Testis (tissue), 3 donors: ENCODE data around the gene DNAI1. TPM values are rescaled to one million over a fixed set of nuclear protein-coding genes. Genes with fewer than 3 reads are reported as not detected.
"Not testable (repeated sequence)": the region's sequence is repeated elsewhere in the genome, so short reads cannot be mapped to it uniquely, and the experiment has no call there.

Experiments used
- DNase-seq: peaks from one replicate; pipeline ENCODE4 v3.0.0-alpha.2; 2019
- H3K27ac ChIP-seq, 2 donors: fragments of 200-600 bp; sonication (generic); one replicate each; pipeline ENCODE4 v1.5.1; 2019
- H3K27me3 ChIP-seq: fragments of 200-600 bp; sonication (generic); one replicate; pipeline ENCODE4 v1.5.1; 2019
- H3K36me3 ChIP-seq: fragments of 200-600 bp; sonication (generic); one replicate; pipeline ENCODE4 v1.5.1; 2017; ENCODE audit warnings: low read depth; ENCODE audit errors: missing control alignments
- H3K4me1 ChIP-seq: fragments of 200-600 bp; sonication (generic); one replicate; pipeline ENCODE4 v1.5.1; 2019
- H3K4me3 ChIP-seq, 2 donors: fragments of 200-600 bp; sonication (generic); one replicate each; pipeline ENCODE4 v1.5.1; 2017 to 2019
- H3K9me3 ChIP-seq: fragments of 200-600 bp; sonication (generic); one replicate; pipeline ENCODE4 v1.5.1; 2017
- POLR2A ChIP-seq: fragments of 450-650 bp; IDR thresholded peaks from one replicate; pipeline ENCODE4 v1.6.1; 2017; ENCODE audit warnings: antibody characterized with exemption, mild to moderate bottlenecking, moderate library complexity
- WGBS, 2 donors: methylation state at CpG; one replicate each; pipeline ENCODE4 v1.1.5; 2018; 5-methylcytosine and 5-hydroxymethylcytosine counted together
- intact Hi-C: fragments of 100-400 bp; cut with DNase I; formaldehyde crosslinking; loops from one replicate; pipeline ENCODE4 v1.15.1; 2023; ENCODE audit warnings: low total_unique reads
- polyA plus RNA-seq: library from polyadenylated mRNA; stranded (reverse); fragments of 350-450 nt; fragmentation: Illumina TruSeq; extraction: RNeasy Lipid Tissue Mini Kit (QIAGEN cat#74804); gene quantifications from one replicate; pipeline ENCODE4 v1.2.3, GENCODE V29; 2014; ENCODE audit warnings: low read depth, low replicate concordance; ENCODE audit not compliant: insufficient read depth
- total RNA-seq, 2 donors: library from RNA; depleted of rRNA; stranded (reverse); fragments of >200 nt; gene quantifications; one replicate each; pipeline ENCODE4 v1.2.3, GENCODE V29; 2016
- TF ChIP-seq, protein P1 (sequence below), 3 experiments: fragments of 450-650 bp in 2 of 3; fragments of 200-600 bp in 1 of 3; sonication (generic) in 1 of 3; IDR thresholded peaks; one replicate each; pipeline ENCODE4 v1.5.1; 2016 to 2019; ENCODE audit warnings: antibody characterized with exemption in 3 of 3, mild to moderate bottlenecking in 2 of 3, moderate library complexity in 1 of 3

DNAI1 gene
- total and polyA plus RNA-seq, 3 donors from 2014 or later = 22.7 to 109 (median 36.7) TPM

DNA sequence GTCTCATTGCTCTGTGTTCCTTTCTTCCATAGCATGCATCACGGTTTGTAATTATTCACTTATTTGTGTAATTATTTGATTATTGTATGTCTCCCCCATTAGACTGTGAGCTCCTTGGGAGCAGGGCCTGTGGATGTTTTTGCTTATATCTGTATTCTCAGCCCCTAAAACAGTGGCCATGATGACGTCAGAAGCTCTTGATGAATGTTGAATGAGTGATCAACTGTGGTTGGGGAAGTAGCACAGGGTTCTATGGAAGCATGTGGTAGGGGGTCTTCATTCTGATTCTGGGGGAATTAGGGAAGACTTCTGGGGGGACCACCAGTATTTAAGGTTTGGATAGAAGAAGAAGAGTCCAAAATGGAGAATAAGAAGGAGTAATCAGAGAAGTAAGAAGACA, 6.0 kb downstream of the DNAI1 start:
- WGBS, 2 donors = 76 to 81% methylated on average over 2 of the region's 2 CpGs
- no peak for DNase-seq

DNA sequence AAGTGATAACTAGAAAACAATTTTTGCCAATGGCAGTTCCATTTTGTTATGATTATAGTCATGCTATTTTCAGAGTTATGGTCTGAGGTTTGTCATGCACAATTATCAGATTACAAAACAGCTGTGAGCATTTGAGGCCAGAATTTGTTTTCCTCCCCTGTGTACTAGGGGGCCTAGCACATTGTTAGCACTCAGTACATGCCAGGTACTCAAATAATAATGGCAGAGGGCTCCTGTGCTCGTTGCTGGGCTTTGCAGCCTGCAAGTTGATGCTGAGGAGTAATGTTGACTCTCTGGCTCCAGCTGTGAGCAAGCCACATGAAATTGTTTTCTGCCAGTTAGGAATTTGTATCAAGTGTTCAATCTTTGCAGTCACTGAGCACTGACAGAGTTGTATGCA, 6.9 kb downstream of the DNAI1 start:
- 40 to 58% methylated on average over 1 of the region's 1 CpG for WGBS, 2 donors
- TF ChIP-seq, protein P1, sequence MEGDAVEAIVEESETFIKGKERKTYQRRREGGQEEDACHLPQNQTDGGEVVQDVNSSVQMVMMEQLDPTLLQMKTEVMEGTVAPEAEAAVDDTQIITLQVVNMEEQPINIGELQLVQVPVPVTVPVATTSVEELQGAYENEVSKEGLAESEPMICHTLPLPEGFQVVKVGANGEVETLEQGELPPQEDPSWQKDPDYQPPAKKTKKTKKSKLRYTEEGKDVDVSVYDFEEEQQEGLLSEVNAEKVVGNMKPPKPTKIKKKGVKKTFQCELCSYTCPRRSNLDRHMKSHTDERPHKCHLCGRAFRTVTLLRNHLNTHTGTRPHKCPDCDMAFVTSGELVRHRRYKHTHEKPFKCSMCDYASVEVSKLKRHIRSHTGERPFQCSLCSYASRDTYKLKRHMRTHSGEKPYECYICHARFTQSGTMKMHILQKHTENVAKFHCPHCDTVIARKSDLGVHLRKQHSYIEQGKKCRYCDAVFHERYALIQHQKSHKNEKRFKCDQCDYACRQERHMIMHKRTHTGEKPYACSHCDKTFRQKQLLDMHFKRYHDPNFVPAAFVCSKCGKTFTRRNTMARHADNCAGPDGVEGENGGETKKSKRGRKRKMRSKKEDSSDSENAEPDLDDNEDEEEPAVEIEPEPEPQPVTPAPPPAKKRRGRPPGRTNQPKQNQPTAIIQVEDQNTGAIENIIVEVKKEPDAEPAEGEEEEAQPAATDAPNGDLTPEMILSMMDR (IDR thresholded peaks at IDR 0.05) = no peak
- no peak for TF ChIP-seq POLR2A
- no peak for DNase-seq
- no peak overlapping the region for H3K27ac ChIP-seq
- intact Hi-C loops = no loop called here
- no peaks in the 10 kb centered on the region for H3K27me3 ChIP-seq
- H3K9me3 ChIP-seq = no peaks in the 10 kb centered on the region
- H3K36me3 ChIP-seq = no peaks in the 10 kb centered on the region
- no peaks in the 10 kb centered on the region for H3K4me1 ChIP-seq
- no peak overlapping the region for H3K4me3 ChIP-seq

More for the DNA sequence above, 6.0 kb downstream of the DNAI1 start:
- no peaks in the 10 kb centered on the region for H3K36me3 ChIP-seq
- no peak overlapping the region for H3K27ac ChIP-seq
- TF ChIP-seq, protein P1 (IDR thresholded peaks at IDR 0.05) = no peak
- no peak for TF ChIP-seq POLR2A
- H3K4me3 ChIP-seq = no peak overlapping the region
- H3K4me1 ChIP-seq = no peaks in the 10 kb centered on the region
- intact Hi-C loops = loop anchor here (5.0 kb wide), 1 partner anchor 228 kb away; the partner anchor contains the start of gene CCL19
- H3K9me3 ChIP-seq = no peaks in the 10 kb centered on the region
- no peaks in the 10 kb centered on the region for H3K27me3 ChIP-seq

DNA sequence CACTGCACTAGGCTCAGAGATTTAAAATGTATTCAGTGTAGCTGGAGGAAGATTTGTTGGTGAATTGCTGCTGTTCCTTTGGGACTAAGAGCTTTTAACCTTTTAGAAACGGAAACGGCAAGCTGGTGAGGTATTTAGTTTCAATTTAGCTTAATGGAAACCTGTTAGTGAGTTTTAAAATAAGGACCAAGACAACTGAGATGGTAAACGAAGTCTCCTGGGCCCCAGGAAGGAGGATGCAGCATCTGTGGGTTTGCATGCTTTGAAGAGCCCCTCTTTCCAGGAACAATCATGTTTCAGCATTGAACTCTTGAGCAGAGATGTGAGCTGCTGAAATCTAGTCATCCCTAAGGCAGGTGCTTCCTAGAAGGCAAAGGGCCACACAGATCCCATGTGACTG, 16.5 kb downstream of the DNAI1 start:
- TF ChIP-seq POLR2A = no peak
- no peak for DNase-seq
- Histone ChIP-seq H3K27me3 (no peaks in the 10 kb centered on the region), H3K4me3 (no peak overlapping the region), H3K36me3 (no peaks in the 10 kb centered on the region), H3K4me1 (no peaks in the 10 kb centered on the region), H3K27ac (no peak overlapping the region), H3K9me3 (no peaks in the 10 kb centered on the region)
- intact Hi-C loops = no loop called here
- WGBS, 2 donors = 36 to 45% methylated on average over 3 of the region's 3 CpGs

DNA sequence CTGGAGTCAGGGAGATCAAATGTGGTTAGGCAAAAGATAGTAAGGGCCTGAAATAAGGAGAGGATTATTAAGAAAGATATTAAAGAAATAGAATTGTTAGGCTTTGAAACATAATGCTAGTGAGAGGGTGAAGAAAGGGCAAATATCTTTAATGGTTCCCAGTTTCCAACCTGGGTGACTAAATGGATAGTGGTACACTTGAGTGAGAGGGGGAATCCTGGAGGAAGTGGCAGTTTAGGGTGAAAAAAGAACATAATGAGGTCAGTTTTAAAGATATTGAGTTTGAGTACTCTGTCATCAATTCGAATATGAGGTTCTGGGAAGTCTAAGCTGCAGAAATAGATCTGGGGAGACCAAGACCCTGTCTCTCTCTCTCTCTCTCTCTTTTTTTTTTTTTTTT, 18.9 kb downstream of the DNAI1 start:
- TF ChIP-seq, protein P1 (IDR thresholded peaks at IDR 0.05) = no peak
- no peak for TF ChIP-seq POLR2A
- 69 to 93% methylated on average over 1 of the region's 1 CpG for WGBS, 2 donors
- Histone ChIP-seq H3K4me1 (no peaks in the 10 kb centered on the region), H3K27ac (no peak overlapping the region), H3K4me3 (no peak overlapping the region), H3K9me3 (no peaks in the 10 kb centered on the region), H3K36me3 (no peaks in the 10 kb centered on the region), H3K27me3 (no peaks in the 10 kb centered on the region)
- DNase-seq = no peak
- intact Hi-C loops = no loop called here

DNA sequence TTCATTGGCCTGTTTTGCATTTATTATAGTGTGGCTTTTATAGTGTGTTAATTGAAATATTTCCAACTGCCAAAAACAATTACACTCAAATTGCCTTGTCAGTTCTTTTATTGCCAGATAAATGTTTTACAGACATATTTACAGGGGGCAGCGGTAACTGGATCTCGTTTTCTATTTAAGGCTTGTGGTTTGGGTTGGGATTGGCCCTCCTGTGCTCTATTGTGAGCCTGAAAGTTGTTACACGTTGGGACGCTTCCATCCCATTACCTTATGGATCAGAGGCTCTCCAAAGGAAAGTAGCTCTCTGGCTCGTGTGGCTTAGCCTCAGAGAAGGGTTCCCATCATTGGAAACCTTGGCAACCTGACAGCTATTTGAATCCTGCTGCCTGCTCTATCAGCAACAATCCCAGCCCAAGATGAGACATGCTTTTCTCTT, 20.8 kb downstream of the DNAI1 start:
- 47 to 54% methylated on average over 5 of the region's 5 CpGs for WGBS, 2 donors

DNA sequence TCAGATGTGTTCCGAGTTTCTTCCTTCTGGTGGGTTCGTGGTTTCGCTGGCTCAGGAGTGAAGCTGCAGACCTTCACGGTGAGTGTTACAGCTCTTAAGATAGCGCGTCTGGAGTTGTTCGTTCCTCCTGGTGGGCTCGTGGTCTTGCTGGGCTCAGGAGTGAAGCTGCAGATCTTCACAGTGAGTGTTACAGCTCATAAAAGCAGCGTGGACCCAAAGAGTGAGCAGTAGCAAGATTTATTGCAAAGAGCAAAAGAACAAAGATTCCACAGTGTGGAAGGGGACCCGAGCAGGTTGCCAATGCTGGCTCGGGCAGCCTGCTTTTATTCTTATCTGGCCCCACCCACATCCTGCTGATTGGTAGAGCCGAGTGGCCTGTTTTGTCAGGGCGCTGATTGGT, 23.0 kb downstream of the DNAI1 start:
- H3K4me3 ChIP-seq, H3K36me3 ChIP-seq, intact Hi-C loops, H3K27ac ChIP-seq, H3K4me1 ChIP-seq, H3K9me3 ChIP-seq, H3K27me3 ChIP-seq: not testable (repeated sequence)
- DNase-seq = peak; percentile 79
- 72 to 76% methylated on average over 13 of the region's 13 CpGs for WGBS, 2 donors

More for the DNA sequence above, 20.8 kb downstream of the DNAI1 start:
- H3K27me3 ChIP-seq = no peaks in the 10 kb centered on the region
- no peaks in the 10 kb centered on the region for H3K9me3 ChIP-seq
- TF ChIP-seq POLR2A = no peak
- TF ChIP-seq, protein P1 (IDR thresholded peaks at IDR 0.05) = no peak
- no peak overlapping the region for H3K4me3 ChIP-seq
- no peaks in the 10 kb centered on the region for H3K4me1 ChIP-seq
- H3K36me3 ChIP-seq = no peaks in the 10 kb centered on the region
- H3K27ac ChIP-seq = no peak overlapping the region
- intact Hi-C loops = no loop called here
- no peak for DNase-seq

DNA sequence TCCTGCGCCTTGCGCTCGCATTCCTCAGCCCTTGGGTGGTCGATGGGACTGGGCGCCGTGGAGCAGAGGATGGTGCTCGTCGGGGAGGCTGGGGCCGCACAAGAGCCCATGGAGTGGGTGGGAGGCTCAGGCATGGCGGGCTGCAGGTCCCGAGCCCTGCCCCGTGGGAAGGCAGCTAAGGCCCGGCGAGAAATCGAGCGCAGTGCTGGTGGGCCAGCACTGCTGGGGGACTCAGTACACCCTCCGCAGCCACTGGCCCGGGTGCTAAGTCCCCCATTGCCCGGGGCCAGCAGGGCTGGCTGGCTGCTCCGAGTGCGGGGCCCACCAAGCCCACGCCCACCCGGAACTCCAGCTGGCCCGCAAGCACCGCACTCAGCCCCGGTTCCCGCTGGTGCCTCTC, 24.1 kb downstream of the DNAI1 start:
- WGBS, 2 donors = 86% methylated on average over 26 of the region's 27 CpGs; no CpG with 5 or more reads in 1 of the 2 donors
- intact Hi-C loops, H3K4me1 ChIP-seq, DNase-seq, H3K9me3 ChIP-seq, H3K27ac ChIP-seq, H3K27me3 ChIP-seq, H3K4me3 ChIP-seq, H3K36me3 ChIP-seq: not testable (repeated sequence)
